ENCODE results near the gene TP53RK. TPM values are rescaled to one million over a fixed set of nuclear protein-coding genes. Genes with fewer than 3 reads are reported as not detected.

TP53RK gene
- total and polyA plus RNA-seq, 2 of the 13 experiments (the other 11 are each of a cell fraction or from before 2014, with no cell fraction given), result 12.9 to 25.5 TPM

GRCh38 chr20:46650575-46651090, 38.6 kb downstream of the TP53RK start (continued):
- no peak for TF ChIP-seq TRIM24 (CRISPR knock-in tag; IDR thresholded peaks at IDR 0.05)
- TF ChIP-seq AKAP8 (CRISPR knock-in tag; IDR thresholded peaks at IDR 0.05), result no peak
- 0 out of 4 replicates have a peak, but pooled peaks of 1 of the 2 experiments have one; percentile 14 for TF ChIP-seq REST (IDR thresholded peaks at IDR 0.05; ENCODE audit: borderline replicate concordance in 1 of 2, low read depth in 1 of 2, low read length in 2 of 2)
- TF ChIP-seq NFE2L1 (CRISPR knock-in tag; IDR thresholded peaks at IDR 0.05; ENCODE audit: borderline replicate concordance), result peak; percentile 56; the same call in 1 of the 2 replicates
- TF ChIP-seq ZNF446 (CRISPR knock-in tag; IDR thresholded peaks at IDR 0.05), result no peak
- no peak for TF ChIP-seq HDAC1 (CRISPR knock-in tag; IDR thresholded peaks at IDR 0.05)
- no peak for TF ChIP-seq ZNF17 (CRISPR knock-in tag; IDR thresholded peaks at IDR 0.05)
- TF ChIP-seq ISX (CRISPR knock-in tag; conservative IDR thresholded peaks at IDR 0.05), result no peak
- TF ChIP-seq CTCF (CRISPR knock-in tag; IDR thresholded peaks at IDR 0.05), result no peak
- no peak for TF ChIP-seq ZZZ3 (CRISPR knock-in tag; IDR thresholded peaks at IDR 0.05; ENCODE audit: borderline replicate concordance)
- TF ChIP-seq ZNF18 (CRISPR knock-in tag; IDR thresholded peaks at IDR 0.05; ENCODE audit: insufficient replicate concordance), result no peak
- no peak for TF ChIP-seq AHDC1 (CRISPR knock-in tag; IDR thresholded peaks at IDR 0.05; ENCODE audit: borderline replicate concordance)
- TF ChIP-seq SNAPC5 (CRISPR knock-in tag; IDR thresholded peaks at IDR 0.05; ENCODE audit: borderline replicate concordance), result no peak
- no peak; the same call in 1 of the 2 replicates for TF ChIP-seq ELF4 (CRISPR knock-in tag; IDR thresholded peaks at IDR 0.05; ENCODE audit: borderline replicate concordance)
- no peak for TF ChIP-seq SP2 (CRISPR knock-in tag; IDR thresholded peaks at IDR 0.05)

All from HepG2 (cell line).